ENCODE measurements around the gene FBXW7. TPM values are rescaled to one million over a fixed set of nuclear protein-coding genes. Genes with fewer than 3 reads are reported as not detected.

FBXW7 gene
- total RNA-seq, 1 experiment from 2014 or later: 23.0 TPM

GRCh38 chr4:152448854-152449253 is 87.0 kb downstream of the FBXW7 start:
- Histone ChIP-seq H3K4me3 (replicated peaks in 1 of 2; ENCODE audit: low read depth in 1 of 2, low read length in 2 of 2) (no peak overlapping the region), H3K9me2 (ENCODE audit: insufficient read depth) (no peaks in the 10 kb centered on the region), H3K4me2 (ENCODE audit: low read length) (no peak overlapping the region), H3K9me3 (ENCODE audit: control insufficient read depth in 1 of 2, insufficient read depth in 1 of 2, low read depth in 1 of 2, low read length in 2 of 2) (no peaks in the 10 kb centered on the region), H3K36me3 (ENCODE audit: control insufficient read depth in 1 of 2, insufficient read depth in 2 of 2, low read length in 2 of 2) (no peaks in the 10 kb centered on the region), H2AFZ (ENCODE audit: low read depth, low read length, poor library complexity, severe bottlenecking) (no peak overlapping the region), H3K4me1 (ENCODE audit: control insufficient read depth in 1 of 2, insufficient read depth in 2 of 2, low read length in 2 of 2) (no peaks in the 10 kb centered on the region), H3K9ac (ENCODE audit: low read length) (no peak overlapping the region), H3K27ac (ENCODE audit: low read depth, low read length) (no peak overlapping the region), H3K79me2 (ENCODE audit: insufficient read depth, low read length) (peaks cover 68% of the 10 kb centered on the region), H3K27me3 (ENCODE audit: insufficient read depth, low read length) (no peaks in the 10 kb centered on the region), H4K20me1 (ENCODE audit: insufficient read depth) (no peaks in the 10 kb centered on the region)
- no TSS peak for BruUV-seq (replicated peaks)
- TF ChIP-seq, protein P1, sequence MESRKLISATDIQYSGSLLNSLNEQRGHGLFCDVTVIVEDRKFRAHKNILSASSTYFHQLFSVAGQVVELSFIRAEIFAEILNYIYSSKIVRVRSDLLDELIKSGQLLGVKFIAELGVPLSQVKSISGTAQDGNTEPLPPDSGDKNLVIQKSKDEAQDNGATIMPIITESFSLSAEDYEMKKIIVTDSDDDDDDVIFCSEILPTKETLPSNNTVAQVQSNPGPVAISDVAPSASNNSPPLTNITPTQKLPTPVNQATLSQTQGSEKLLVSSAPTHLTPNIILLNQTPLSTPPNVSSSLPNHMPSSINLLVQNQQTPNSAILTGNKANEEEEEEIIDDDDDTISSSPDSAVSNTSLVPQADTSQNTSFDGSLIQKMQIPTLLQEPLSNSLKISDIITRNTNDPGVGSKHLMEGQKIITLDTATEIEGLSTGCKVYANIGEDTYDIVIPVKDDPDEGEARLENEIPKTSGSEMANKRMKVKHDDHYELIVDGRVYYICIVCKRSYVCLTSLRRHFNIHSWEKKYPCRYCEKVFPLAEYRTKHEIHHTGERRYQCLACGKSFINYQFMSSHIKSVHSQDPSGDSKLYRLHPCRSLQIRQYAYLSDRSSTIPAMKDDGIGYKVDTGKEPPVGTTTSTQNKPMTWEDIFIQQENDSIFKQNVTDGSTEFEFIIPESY (IDR thresholded peaks at IDR 0.05; ENCODE audit: extremely low read depth, insufficient replicate concordance, low read length): no peak
- TF ChIP-seq YY1 (IDR thresholded peaks at IDR 0.05; ENCODE audit: extremely low read depth, insufficient replicate concordance, low read depth, low read length): no peak
- POLR2A ChIA-PET: no interaction called here
- CTCF ChIA-PET: no interaction called here
- DNase-seq (ENCODE audit: low read depth, low spot score): no peak
- no peak for ATAC-seq
- RAD21 ChIA-PET (ENCODE audit: low non-redundant PET in 1 of 2, low total read pairs in 2 of 2, uncharacterized antibody in 2 of 2, unreplicated experiment in 2 of 2): no interaction called here
- intact Hi-C loops (cut with micrococcal nuclease): no loop called here

- no peaks in the 10 kb centered on the region for H3K9me2 ChIP-seq (ENCODE audit: insufficient read depth)
- H3K36me3 ChIP-seq (ENCODE audit: control insufficient read depth in 1 of 2, insufficient read depth in 2 of 2, low read length in 2 of 2): no peaks in the 10 kb centered on the region
- H4K20me1 ChIP-seq (ENCODE audit: insufficient read depth): no peaks in the 10 kb centered on the region
- ChIA-PET RAD21 (ENCODE audit: low non-redundant PET in 1 of 2, low total read pairs in 2 of 2, uncharacterized antibody in 2 of 2, unreplicated experiment in 2 of 2) (no interaction called here), CTCF (no interaction called here), POLR2A (no interaction called here)
- intact Hi-C loops (cut with micrococcal nuclease): no loop called here
- no peaks in the 10 kb centered on the region for H3K4me1 ChIP-seq (ENCODE audit: control insufficient read depth in 1 of 2, insufficient read depth in 2 of 2, low read length in 2 of 2)
- H3K27ac ChIP-seq (ENCODE audit: low read depth, low read length): no peak overlapping the region
- no peak overlapping the region for H3K4me3 ChIP-seq (replicated peaks in 1 of 2; ENCODE audit: low read depth in 1 of 2, low read length in 2 of 2)
- no peaks in the 10 kb centered on the region for H3K27me3 ChIP-seq (ENCODE audit: insufficient read depth, low read length)
- peaks cover 68% of the 10 kb centered on the region for H3K79me2 ChIP-seq (ENCODE audit: insufficient read depth, low read length)
- no peak for DNase-seq (ENCODE audit: low read depth, low spot score)
- no peak overlapping the region for H3K4me2 ChIP-seq (ENCODE audit: low read length)
- no TSS peak for BruUV-seq (replicated peaks)
- no peak overlapping the region for H3K9ac ChIP-seq (ENCODE audit: low read length)
- no peaks in the 10 kb centered on the region for H3K9me3 ChIP-seq (ENCODE audit: control insufficient read depth in 1 of 2, insufficient read depth in 1 of 2, low read depth in 1 of 2, low read length in 2 of 2)
- H2AFZ ChIP-seq (ENCODE audit: low read depth, low read length, poor library complexity, severe bottlenecking): no peak overlapping the region
- no peak for ATAC-seq
- TF ChIP-seq POLR2A (IDR thresholded peaks at IDR 0.05; ENCODE audit: borderline replicate concordance, extremely low read depth, insufficient read depth, insufficient read length): no peak
- no peak for TF ChIP-seq YY1 (IDR thresholded peaks at IDR 0.05; ENCODE audit: extremely low read depth, insufficient replicate concordance, low read depth, low read length)
- TF ChIP-seq EGR1 (IDR thresholded peaks at IDR 0.05; ENCODE audit: low read depth): no peak
- no peak for TF ChIP-seq RAD21 (IDR thresholded peaks at IDR 0.05; ENCODE audit: low read depth)
- TF ChIP-seq SP1 (IDR thresholded peaks at IDR 0.05; ENCODE audit: low read depth): no peak
- TF ChIP-seq, protein P2, sequence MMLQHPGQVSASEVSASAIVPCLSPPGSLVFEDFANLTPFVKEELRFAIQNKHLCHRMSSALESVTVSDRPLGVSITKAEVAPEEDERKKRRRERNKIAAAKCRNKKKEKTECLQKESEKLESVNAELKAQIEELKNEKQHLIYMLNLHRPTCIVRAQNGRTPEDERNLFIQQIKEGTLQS (IDR thresholded peaks at IDR 0.05): no peak
- no peak for TF ChIP-seq ZNF274 (IDR thresholded peaks at IDR 0.05; ENCODE audit: low read depth, low read length)
- no peak for TF ChIP-seq POLR2AphosphoS5 (IDR thresholded peaks at IDR 0.05; ENCODE audit: low read depth, low read length)
- no peak for TF ChIP-seq SIN3A (IDR thresholded peaks at IDR 0.05; ENCODE audit: low read depth)
- TF ChIP-seq JUND (IDR thresholded peaks at IDR 0.05): no peak
- TF ChIP-seq CEBPB (IDR thresholded peaks at IDR 0.05; ENCODE audit: low read depth): no peak
- TF ChIP-seq, protein P3, sequence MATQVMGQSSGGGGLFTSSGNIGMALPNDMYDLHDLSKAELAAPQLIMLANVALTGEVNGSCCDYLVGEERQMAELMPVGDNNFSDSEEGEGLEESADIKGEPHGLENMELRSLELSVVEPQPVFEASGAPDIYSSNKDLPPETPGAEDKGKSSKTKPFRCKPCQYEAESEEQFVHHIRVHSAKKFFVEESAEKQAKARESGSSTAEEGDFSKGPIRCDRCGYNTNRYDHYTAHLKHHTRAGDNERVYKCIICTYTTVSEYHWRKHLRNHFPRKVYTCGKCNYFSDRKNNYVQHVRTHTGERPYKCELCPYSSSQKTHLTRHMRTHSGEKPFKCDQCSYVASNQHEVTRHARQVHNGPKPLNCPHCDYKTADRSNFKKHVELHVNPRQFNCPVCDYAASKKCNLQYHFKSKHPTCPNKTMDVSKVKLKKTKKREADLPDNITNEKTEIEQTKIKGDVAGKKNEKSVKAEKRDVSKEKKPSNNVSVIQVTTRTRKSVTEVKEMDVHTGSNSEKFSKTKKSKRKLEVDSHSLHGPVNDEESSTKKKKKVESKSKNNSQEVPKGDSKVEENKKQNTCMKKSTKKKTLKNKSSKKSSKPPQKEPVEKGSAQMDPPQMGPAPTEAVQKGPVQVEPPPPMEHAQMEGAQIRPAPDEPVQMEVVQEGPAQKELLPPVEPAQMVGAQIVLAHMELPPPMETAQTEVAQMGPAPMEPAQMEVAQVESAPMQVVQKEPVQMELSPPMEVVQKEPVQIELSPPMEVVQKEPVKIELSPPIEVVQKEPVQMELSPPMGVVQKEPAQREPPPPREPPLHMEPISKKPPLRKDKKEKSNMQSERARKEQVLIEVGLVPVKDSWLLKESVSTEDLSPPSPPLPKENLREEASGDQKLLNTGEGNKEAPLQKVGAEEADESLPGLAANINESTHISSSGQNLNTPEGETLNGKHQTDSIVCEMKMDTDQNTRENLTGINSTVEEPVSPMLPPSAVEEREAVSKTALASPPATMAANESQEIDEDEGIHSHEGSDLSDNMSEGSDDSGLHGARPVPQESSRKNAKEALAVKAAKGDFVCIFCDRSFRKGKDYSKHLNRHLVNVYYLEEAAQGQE (IDR thresholded peaks at IDR 0.05; ENCODE audit: low read depth): no peak
These were observed 87.7 kb downstream of the FBXW7 start for GRCh38 chr4:152448038-152448707.

All from HCT116 (cell line).